Measurements from ENCODE around the gene CCDC170. TPM values are rescaled to one million over a fixed set of nuclear protein-coding genes. Genes with fewer than 3 reads are reported as not detected.

The CCDC170 gene
- polyA plus RNA-seq, 1 donor from 2014 or later: 0.15 TPM

DNA sequence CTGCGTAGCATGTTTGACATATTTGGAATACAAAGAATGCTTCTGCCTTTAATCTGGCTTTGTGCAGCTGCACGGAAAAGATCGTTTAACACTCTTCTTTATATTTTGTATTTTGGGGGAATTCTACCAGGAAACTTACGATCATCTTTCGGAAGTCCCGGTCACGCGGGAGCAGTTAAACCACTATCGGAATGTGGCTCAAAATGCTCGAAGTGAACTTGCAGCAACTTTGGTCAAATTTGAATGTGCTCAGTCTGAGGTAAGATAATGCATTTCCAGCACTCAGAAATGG, 42.3 kb downstream of the CCDC170 start:
- no peaks in the 10 kb centered on the region for H3K27me3 ChIP-seq (ENCODE audit: insufficient read depth, low read depth, low read length)
- H3K9me3 ChIP-seq (ENCODE audit: low read length): peaks cover 6% of the 10 kb centered on the region
- no peaks in the 10 kb centered on the region for H3K9me2 ChIP-seq (ENCODE audit: insufficient read depth, low read length)
- no peak overlapping the region for H3K27ac ChIP-seq (ENCODE audit: low read length)
- no peaks in the 10 kb centered on the region for H4K20me1 ChIP-seq (ENCODE audit: insufficient read depth)
- no peaks in the 10 kb centered on the region for H3F3A ChIP-seq (ENCODE audit: insufficient read depth, low read length, poor library complexity, severe bottlenecking)
- no peak overlapping the region for H3K9ac ChIP-seq (ENCODE audit: low read length)
- H3K4me2 ChIP-seq (ENCODE audit: low read length): no peak overlapping the region
- no peak overlapping the region for H3K4me3 ChIP-seq (ENCODE audit: low read length)
- no peaks in the 10 kb centered on the region for H3K36me3 ChIP-seq (ENCODE audit: insufficient read depth, low read length)
- no peak for TF ChIP-seq RAD21 (conservative IDR thresholded peaks at IDR 0.05)
- no peak for TF ChIP-seq POLR2AphosphoS5 (IDR thresholded peaks at IDR 0.05)
- TF ChIP-seq, protein P1, sequence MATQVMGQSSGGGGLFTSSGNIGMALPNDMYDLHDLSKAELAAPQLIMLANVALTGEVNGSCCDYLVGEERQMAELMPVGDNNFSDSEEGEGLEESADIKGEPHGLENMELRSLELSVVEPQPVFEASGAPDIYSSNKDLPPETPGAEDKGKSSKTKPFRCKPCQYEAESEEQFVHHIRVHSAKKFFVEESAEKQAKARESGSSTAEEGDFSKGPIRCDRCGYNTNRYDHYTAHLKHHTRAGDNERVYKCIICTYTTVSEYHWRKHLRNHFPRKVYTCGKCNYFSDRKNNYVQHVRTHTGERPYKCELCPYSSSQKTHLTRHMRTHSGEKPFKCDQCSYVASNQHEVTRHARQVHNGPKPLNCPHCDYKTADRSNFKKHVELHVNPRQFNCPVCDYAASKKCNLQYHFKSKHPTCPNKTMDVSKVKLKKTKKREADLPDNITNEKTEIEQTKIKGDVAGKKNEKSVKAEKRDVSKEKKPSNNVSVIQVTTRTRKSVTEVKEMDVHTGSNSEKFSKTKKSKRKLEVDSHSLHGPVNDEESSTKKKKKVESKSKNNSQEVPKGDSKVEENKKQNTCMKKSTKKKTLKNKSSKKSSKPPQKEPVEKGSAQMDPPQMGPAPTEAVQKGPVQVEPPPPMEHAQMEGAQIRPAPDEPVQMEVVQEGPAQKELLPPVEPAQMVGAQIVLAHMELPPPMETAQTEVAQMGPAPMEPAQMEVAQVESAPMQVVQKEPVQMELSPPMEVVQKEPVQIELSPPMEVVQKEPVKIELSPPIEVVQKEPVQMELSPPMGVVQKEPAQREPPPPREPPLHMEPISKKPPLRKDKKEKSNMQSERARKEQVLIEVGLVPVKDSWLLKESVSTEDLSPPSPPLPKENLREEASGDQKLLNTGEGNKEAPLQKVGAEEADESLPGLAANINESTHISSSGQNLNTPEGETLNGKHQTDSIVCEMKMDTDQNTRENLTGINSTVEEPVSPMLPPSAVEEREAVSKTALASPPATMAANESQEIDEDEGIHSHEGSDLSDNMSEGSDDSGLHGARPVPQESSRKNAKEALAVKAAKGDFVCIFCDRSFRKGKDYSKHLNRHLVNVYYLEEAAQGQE (IDR thresholded peaks at IDR 0.05; ENCODE audit: borderline replicate concordance): no peak
- no peak for TF ChIP-seq EP300 (conservative IDR thresholded peaks at IDR 0.05; ENCODE audit: poor library complexity, severe bottlenecking)
- no peak for TF ChIP-seq MXI1 (conservative IDR thresholded peaks at IDR 0.05; ENCODE audit: poor library complexity, severe bottlenecking)
- no peak for TF ChIP-seq TAF1 (IDR thresholded peaks at IDR 0.05; ENCODE audit: low read depth)
- TF ChIP-seq SMC3 (conservative IDR thresholded peaks at IDR 0.05; ENCODE audit: poor library complexity): no peak
- no peak for TF ChIP-seq EZH2 (IDR thresholded peaks at IDR 0.05; ENCODE audit: borderline replicate concordance, insufficient read depth, low read length, poor library complexity, severe bottlenecking)
- no peak for TF ChIP-seq CTCF (IDR thresholded peaks at IDR 0.05; ENCODE audit: poor library complexity, severe bottlenecking)
- H2AFZ ChIP-seq (ENCODE audit: low read depth, low read length): no peak overlapping the region
- H3K79me2 ChIP-seq (replicated peaks; ENCODE audit: insufficient read depth, low read length): no peaks in the 10 kb centered on the region

- no peak overlapping the region for H3K9ac ChIP-seq (ENCODE audit: low read length)
- no peak for TF ChIP-seq EZH2 (IDR thresholded peaks at IDR 0.05; ENCODE audit: borderline replicate concordance, insufficient read depth, low read length, poor library complexity, severe bottlenecking)
- TF ChIP-seq MXI1 (conservative IDR thresholded peaks at IDR 0.05; ENCODE audit: poor library complexity, severe bottlenecking): no peak
- no peak for TF ChIP-seq CTCF (IDR thresholded peaks at IDR 0.05; ENCODE audit: poor library complexity, severe bottlenecking)
- no peak for TF ChIP-seq TAF1 (IDR thresholded peaks at IDR 0.05; ENCODE audit: low read depth)
- no peak for TF ChIP-seq POLR2AphosphoS5 (IDR thresholded peaks at IDR 0.05)
- TF ChIP-seq, protein P1 (IDR thresholded peaks at IDR 0.05; ENCODE audit: borderline replicate concordance): no peak
- no peak for TF ChIP-seq SMC3 (conservative IDR thresholded peaks at IDR 0.05; ENCODE audit: poor library complexity)
- TF ChIP-seq RAD21 (conservative IDR thresholded peaks at IDR 0.05): no peak
- no peak for TF ChIP-seq EP300 (conservative IDR thresholded peaks at IDR 0.05; ENCODE audit: poor library complexity, severe bottlenecking)
- H4K20me1 ChIP-seq (ENCODE audit: insufficient read depth): no peaks in the 10 kb centered on the region
- no peak overlapping the region for H3K4me3 ChIP-seq (ENCODE audit: low read length)
- no peaks in the 10 kb centered on the region for H3K9me2 ChIP-seq (ENCODE audit: insufficient read depth, low read length)
- no peaks in the 10 kb centered on the region for H3F3A ChIP-seq (ENCODE audit: insufficient read depth, low read length, poor library complexity, severe bottlenecking)
- H3K36me3 ChIP-seq (ENCODE audit: insufficient read depth, low read length): no peaks in the 10 kb centered on the region
- H3K4me2 ChIP-seq (ENCODE audit: low read length): no peak overlapping the region
- H3K27me3 ChIP-seq (ENCODE audit: insufficient read depth, low read depth, low read length): no peaks in the 10 kb centered on the region
- peaks cover 6% of the 10 kb centered on the region for H3K9me3 ChIP-seq (ENCODE audit: low read length)
- no peak overlapping the region for H3K27ac ChIP-seq (ENCODE audit: low read length)
- H3K79me2 ChIP-seq (replicated peaks; ENCODE audit: insufficient read depth, low read length): no peaks in the 10 kb centered on the region
- no peak overlapping the region for H2AFZ ChIP-seq (ENCODE audit: low read depth, low read length)
Measured at GRCh38 chr6:151537556-151537955, 43.7 kb downstream of the CCDC170 start.
